BE2C (cell line): ENCODE data around the gene LMO3.

Experiments used
- DNase-seq: peaks from one replicate; pipeline ENCODE4 v3.0.0-alpha.2; 2020
- H3K27me3 ChIP-seq: fragments of 250-450 bp; sonication (Bioruptor Pico); 2 replicates; pipeline ENCODE4 v1.5.1; 2020; ENCODE audit warnings: mild to moderate bottlenecking
- H3K36me3 ChIP-seq: fragments of 250-450 bp; sonication (Bioruptor Pico); 2 replicates; pipeline ENCODE4 v1.5.1; 2020; ENCODE audit warnings: mild to moderate bottlenecking
- H3K4me1 ChIP-seq: fragments of 250-450 bp; sonication (Bioruptor Pico); 2 replicates; pipeline ENCODE4 v1.5.1; 2020
- H3K4me3 ChIP-seq: 2 replicates; pipeline ENCODE4 v1.5.1; 2011; ENCODE audit warnings: low read depth, low read length
- H3K9me3 ChIP-seq: fragments of 250-450 bp; sonication (Bioruptor Pico); 2 replicates; pipeline ENCODE4 v1.5.1; 2020
- CTCF ChIP-seq: IDR thresholded peaks from 2 replicates; pipeline ENCODE4 v1.5.1; 2012; ENCODE audit warnings: mild to moderate bottlenecking, low read depth, low read length

Gene LMO3

GRCh38 chr12:16531621-16532020 lies 74.3 kb downstream of the LMO3 start:
- DNase-seq = no peak
- no peaks in the 10 kb centered on the region for H3K36me3 ChIP-seq
- no peaks in the 10 kb centered on the region for H3K27me3 ChIP-seq
- no peak for TF ChIP-seq CTCF
- no peak overlapping the region for H3K4me3 ChIP-seq
- H3K4me1 ChIP-seq = no peaks in the 10 kb centered on the region
- no peaks in the 10 kb centered on the region for H3K9me3 ChIP-seq

DNA sequence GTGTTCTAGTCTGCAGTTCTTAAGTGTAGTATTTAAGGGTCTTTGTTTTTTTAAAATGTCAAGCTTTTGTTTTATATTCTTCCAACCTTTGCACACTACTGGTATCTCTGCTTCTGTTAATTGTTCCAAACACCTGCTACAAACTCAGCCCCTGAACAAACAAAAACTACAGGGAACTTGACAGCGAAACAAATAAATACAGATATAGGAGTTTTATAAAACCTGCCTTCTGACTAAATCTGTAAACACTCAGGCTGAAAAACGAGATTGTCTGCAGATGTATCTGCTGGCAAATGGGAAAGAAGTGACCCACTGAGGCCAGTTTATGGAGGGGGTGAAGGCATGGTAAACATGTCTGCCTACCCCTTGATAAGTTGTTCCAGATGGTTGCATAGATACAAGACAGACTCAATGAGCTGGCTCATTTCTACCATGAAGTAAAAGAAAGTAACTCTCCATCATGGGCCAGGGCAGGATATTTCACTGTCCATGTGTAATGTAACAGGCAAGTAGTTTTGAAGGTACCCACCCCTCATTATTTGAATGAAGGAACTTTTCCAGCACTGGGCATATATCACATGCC lies 75.6 kb downstream of the LMO3 start:
- H3K27me3 ChIP-seq = no peaks in the 10 kb centered on the region
- no peak for TF ChIP-seq CTCF
- H3K4me1 ChIP-seq = no peaks in the 10 kb centered on the region
- no peak for DNase-seq
- no peak overlapping the region for H3K4me3 ChIP-seq
- no peaks in the 10 kb centered on the region for H3K36me3 ChIP-seq
- H3K9me3 ChIP-seq = no peaks in the 10 kb centered on the region

DNA sequence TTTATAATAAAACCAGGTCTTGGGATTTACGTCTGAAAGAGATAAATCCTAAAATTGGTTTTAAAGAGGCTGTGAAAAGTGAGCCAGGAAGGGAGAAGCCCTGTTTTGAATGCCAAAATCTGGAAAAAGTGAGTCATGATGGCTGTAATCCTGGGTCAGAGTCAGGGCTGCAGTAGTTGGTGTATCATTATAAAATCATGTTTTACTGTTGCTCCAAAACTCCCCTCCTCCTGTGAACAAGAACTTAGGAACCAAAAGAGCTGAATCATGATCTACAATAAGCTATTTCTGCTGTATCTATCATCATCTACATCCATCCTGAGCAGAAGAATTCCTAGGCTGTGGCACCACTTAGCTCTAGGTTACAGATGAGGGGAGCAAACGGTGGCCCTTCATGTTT lies 79.3 kb downstream of the LMO3 start:
- no peaks in the 10 kb centered on the region for H3K27me3 ChIP-seq
- no peak overlapping the region for H3K4me3 ChIP-seq
- H3K36me3 ChIP-seq = no peaks in the 10 kb centered on the region
- TF ChIP-seq CTCF = no peak
- no peaks in the 10 kb centered on the region for H3K9me3 ChIP-seq
- no peaks in the 10 kb centered on the region for H3K4me1 ChIP-seq
- no peak for DNase-seq

- Histone ChIP-seq H3K4me3 (no peak overlapping the region), H3K36me3 (no peaks in the 10 kb centered on the region), H3K27me3 (no peaks in the 10 kb centered on the region), H3K4me1 (no peaks in the 10 kb centered on the region), H3K9me3 (no peaks in the 10 kb centered on the region)
- no peak for TF ChIP-seq CTCF
- no peak for DNase-seq
Observed at GRCh38 chr12:16524378-16524777, 81.6 kb downstream of the LMO3 start.

GRCh38 chr12:16523951-16524331 lies 82.0 kb downstream of the LMO3 start:
- H3K4me3 ChIP-seq = no peak overlapping the region
- H3K9me3 ChIP-seq = no peaks in the 10 kb centered on the region
- H3K36me3 ChIP-seq = no peaks in the 10 kb centered on the region
- no peak for DNase-seq
- no peaks in the 10 kb centered on the region for H3K27me3 ChIP-seq
- no peaks in the 10 kb centered on the region for H3K4me1 ChIP-seq
- no peak for TF ChIP-seq CTCF

GRCh38 chr12:16523284-16523950 lies 82.5 kb downstream of the LMO3 start:
- Histone ChIP-seq H3K9me3 (no peaks in the 10 kb centered on the region), H3K27me3 (no peaks in the 10 kb centered on the region), H3K4me3 (no peak overlapping the region), H3K4me1 (no peaks in the 10 kb centered on the region), H3K36me3 (no peaks in the 10 kb centered on the region)
- no peak for DNase-seq
- no peak for TF ChIP-seq CTCF
